ENCODE results near the gene MS4A7.

The MS4A7 gene

DNA sequence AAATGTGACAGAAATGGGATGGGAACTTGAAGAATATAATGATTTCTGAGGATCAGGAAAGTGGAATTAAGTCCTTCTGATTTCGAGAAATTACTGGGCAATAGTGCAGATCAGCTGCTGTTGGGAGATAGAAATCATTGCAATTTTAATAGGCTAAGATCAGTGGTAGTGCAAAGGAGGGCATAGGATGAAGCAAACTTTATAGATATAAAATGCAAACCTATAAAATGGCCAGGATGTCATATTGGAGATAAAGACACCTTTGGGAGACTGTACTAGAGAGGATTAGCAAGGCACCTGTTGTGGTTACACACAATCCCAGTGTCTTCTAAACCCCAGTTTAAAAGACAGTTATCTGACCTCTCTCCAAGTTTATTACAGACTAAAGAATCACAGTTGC is 6.5 kb upstream of the MS4A7 start:
- FAIRE-seq: no peak

DNA sequence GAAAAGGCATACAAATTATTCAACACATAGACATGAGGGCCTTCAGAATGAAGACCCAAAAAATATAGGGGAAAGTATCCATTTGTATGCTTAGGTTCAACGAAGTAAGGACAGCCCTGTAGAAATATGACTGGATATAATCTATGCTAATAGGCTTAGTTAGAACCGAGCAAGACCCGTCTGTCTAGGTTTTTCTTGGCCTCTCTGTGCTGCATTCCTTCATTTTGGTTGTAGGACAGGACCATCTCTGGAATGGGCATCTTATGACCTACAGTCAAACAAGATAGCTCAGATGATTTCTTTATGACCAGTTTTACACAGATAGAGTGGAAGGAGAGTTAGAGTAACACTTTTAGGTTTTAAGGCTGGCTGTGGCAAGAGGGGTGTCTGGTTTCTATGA is 5.6 kb upstream of the MS4A7 start:
- FAIRE-seq: no peak

DNA sequence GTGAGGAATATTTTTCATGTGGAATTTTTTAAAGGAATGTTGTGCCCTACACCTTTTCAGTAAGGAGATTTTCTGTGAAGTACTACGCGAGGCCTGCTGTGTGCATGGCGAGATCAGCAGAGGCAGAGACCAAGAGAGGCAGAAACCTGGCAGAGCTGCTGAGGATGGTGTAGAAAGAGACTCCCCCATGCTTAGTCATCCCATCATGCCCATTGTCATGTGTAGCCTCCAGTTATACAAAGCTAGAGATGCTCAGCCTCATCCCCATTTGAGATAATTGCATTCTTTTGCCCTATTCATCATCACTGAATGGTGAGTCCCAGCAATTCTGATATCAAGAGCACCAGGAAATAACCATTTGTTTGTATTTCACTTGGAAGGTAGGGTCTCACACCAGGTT is 3.0 kb upstream of the MS4A7 start:
- FAIRE-seq: no peak

DNA sequence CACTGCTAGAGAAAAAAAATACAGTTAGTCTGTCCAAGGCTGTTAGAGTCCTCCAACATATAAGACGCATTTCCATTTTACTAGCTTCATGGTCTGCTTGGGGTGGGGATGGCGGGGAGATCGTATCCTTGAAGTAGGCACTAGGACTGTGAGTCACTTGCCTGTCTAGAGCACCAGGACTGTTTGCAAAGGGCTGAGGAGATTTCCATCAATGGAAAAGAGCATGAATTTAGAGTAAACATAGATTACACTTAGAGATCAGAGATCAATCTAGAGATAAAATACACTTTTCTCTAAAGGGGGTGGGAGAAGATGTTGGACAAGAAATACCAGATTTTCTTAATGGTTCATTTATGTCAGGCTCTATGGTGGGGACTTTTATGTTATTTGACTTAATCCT is 1.7 kb upstream of the MS4A7 start:
- FAIRE-seq: no peak

DNA sequence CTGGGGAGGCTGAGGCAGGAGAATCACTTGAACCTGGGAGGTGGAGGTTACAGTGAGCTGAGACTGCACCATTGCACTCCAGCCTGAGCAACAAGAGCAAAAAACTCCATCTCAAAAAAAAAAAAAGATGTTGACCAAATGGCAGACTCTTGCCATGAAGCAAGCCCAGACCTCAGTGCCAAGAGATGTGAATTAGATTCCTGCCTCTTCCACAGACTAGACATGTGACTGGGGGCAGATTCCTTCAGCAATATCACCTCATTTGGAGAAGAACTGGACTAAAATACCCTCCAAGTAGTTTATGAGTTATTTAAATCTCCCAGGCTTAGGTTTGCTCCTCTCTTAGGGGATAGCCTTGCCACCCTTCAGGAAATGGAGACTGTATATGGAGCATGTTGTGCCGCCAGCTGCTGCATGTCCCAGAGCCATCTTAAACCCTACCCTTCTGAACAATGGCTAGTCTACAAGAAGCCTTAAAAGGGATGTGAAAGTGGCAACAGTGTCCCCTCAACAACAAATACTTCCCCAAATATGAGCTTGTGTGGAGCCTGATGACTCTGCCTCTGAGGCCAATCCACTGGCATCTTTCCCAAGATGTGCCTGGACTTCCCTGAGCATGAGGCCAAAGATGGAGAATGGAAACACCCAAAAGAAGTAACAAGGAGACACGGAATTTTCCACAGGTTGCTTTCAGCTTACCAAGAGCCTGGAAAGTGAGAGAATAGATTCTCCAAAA is 763 bp upstream of the MS4A7 start:
- FAIRE-seq: no peak

DNA sequence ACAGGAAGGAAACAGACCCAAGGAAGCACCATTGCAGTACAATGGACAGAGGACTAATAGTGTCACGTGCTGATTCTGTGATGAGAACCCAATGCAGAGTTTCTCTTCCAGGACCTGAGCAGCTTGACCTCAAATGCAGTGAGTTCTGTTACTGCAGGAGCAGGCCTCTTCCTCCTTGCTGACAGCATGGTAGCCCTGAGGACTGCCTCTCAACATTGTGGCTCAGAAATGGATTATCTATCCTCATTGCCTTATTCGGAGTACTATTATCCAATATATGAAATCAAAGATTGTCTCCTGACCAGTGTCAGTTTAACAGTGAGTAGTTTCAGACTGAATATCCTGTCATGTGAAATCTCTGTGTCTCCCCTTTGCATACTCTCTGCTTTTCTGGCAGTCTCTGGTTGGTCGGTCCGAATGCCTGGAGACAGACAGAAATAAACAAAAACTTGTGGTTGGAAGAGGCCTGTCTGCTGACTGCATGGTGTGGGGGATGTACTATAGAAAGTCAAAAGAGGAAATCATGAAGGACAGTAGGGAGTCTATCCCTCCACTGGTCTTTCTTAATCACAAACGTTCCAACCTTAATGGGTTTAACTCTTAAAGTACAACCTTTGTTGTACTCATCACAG is 11.1 kb downstream of the MS4A7 start:
- FAIRE-seq: no peak

DNA sequence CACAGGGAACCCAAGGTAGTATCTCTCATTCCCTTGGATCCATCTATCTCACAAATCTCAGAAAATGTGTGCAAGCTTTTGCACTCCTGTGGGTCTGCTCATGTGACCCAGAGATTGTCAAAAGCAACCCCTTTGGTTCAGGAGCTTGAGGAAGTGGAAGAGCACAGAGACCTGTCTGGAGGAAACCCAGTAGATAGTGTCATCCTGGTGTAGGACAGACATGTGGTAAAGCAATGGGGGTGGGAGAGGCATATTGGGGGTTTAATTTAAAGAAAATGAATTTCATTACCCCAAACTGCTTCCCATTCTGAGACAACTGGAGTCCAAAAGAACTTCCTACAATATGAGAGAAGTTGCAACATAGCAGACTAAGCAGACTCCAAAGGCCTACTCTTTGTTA is 12.1 kb downstream of the MS4A7 start:
- no peak for FAIRE-seq

DNA sequence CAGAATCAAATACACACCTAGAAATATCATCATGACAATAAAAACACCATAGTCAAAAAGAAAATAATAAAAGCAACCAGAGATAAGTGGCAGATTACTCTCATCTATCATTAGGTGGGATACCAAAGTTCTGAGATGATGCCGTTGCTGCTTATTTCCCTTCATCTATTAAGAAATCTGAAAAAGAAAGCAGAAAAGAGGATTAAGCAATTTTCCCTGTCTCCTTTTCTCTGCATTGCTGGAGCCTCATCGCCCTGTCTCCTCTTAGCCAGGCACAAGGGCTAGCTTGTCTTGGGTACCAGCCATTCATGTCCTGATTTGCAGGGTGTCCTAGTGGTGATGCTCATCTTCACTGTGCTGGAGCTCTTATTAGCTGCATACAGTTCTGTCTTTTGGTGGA is 14.0 kb downstream of the MS4A7 start:
- FAIRE-seq: no peak

DNA sequence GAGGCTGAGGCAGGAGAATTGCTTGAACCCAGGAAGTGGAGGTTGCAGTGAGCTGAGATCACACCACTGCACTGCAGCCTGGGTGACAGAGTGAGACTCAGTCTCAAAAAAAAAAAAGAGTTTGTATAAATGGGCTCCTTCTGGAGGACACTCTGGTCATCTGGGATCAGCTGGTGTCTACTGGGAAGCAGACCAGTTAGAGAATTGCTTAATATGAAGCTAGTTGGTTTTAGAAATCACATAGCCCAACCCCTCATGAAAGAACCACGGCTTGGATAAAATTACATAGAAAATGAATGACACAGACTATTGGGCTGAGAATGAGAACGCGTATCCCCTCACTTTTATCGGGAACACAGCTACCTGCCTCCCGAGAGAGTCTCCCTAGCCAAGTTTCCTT is 14.7 kb downstream of the MS4A7 start:
- FAIRE-seq: no peak

DNA sequence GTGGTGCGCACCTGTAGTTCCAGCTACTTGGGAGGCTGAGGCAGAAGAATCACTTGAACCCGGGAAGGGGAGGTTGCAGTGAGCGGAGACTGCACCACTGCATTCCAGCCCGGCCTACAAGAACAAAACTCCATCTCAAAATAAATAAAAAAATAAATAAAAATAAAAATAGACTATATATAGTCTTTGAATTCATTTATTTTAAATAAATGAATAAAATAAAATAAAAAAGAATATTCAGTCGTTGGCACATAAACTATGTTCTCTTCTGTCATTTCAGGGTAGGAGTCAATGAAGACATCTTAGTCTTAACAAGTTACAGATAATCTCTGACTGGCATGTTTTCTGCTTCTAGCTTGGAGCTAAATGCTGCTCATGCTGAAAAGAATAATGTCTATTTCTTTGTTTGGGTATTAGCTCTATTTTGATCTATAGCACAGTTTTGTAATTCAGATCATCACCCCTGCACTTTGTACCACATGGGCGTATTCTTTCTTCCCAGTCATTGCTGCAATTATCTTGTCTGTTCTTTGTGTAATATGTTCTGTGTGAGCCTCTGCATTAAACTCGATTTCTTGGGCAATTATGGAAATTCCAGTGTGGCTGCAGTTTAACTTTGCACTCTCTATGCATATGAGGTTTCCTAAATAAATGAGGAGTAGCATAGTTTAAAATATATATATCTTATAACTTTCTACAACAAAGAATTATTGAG is 16.5 kb downstream of the MS4A7 start:
- FAIRE-seq: no peak

DNA sequence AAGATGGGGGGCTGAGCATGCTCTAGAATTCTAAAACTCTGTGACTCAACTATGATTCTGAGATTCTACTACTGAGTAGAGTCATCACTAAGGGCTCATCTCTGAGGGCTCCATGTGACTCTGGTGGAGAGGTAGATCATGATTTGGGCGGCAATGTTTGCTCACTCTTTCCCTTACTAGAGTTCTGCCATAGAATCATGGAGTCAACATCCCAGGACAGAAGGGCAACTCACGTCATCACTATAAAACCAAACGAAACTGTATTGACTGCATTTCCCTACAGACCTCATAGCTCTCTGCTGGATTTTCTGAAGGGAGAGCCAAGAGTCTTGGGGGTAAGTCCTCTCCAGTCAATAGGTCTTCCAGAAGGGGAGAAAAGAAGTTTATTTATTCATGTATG is 18.1 kb downstream of the MS4A7 start, which contains the start of gene MS4A14:
MS4A14 (plus strand) TSS at position 78 of the 400 bp plus-strand sequence; CDS start at position 198, 120 bp downstream.
- no peak for FAIRE-seq

DNA sequence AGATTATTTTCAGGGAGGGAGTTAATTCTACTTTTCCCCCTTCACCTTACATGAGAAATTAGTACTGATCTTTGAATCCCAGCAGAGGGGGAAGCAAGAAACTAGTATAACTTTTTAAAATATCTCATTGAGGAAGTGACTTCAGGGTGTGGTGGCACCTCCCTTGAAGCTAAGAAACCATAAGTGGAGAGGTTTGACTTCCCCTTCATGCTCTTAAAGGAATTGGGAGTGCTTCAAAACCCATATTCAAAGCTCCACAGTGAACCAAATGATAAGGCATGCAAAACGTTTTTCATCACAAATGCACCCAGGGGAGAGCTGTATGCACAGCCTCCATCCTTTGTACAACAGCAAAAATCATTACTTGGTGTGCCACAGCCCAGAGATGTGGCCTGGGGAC is 18.5 kb downstream of the MS4A7 start:
- no peak for FAIRE-seq

DNA sequence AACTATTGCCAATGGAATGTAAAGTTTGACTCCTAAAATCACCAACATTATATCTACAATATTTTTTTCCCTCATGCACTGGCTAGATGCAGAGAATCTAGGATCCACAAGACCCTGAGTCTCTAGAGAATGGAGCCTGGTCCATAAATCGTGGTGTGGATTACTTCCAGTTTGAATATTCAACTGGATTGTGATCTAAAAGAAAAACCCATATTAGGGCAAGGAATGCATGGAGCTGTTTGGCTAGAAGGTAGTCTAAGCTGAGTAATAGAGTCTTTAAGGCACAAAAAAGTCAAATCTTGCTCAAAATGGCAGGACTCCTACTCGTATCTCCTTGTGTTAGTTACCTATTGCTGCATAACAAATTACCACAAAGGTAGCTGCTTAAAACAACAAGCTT is 41.7 kb downstream of the MS4A7 start:
- no peak for FAIRE-seq

DNA sequence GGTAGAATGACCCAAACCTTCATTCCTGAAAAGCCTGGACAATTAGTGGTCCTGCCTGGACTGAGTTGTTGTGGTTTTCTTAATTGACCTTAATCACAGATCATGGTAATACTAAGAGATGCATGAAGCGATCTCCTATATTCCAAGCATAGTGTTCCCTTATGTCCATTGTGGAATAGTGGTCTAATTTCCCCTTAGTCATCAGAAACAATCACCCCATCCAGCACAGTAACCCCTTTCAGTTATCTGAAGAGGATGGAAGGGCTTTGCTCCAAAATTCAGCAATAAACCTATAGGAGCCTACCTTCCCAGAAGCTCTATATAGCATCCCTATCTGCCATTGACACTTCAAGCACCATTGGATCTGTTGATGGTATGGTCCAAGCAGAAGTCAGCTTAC is 44.3 kb downstream of the MS4A7 start:
- FAIRE-seq: no peak

DNA sequence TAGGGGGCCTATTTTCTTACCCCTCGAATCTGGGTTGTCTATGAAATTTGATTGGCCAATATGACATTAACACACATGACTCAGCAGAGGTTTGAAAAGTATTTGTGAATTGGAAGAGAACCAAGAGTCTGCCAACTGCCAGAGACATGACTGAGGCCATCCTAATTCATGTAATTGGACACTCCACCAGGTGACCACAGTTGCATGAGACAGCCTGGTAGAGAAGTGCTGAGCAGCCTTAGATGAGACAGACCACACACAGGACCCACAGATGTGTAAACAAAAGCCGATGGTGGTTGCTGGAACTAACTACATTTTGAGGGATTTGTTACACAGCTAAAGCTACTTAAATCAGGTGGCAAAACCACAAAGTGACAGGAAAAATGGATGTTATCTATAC is 50.2 kb downstream of the MS4A7 start:
- FAIRE-seq: no peak

DNA sequence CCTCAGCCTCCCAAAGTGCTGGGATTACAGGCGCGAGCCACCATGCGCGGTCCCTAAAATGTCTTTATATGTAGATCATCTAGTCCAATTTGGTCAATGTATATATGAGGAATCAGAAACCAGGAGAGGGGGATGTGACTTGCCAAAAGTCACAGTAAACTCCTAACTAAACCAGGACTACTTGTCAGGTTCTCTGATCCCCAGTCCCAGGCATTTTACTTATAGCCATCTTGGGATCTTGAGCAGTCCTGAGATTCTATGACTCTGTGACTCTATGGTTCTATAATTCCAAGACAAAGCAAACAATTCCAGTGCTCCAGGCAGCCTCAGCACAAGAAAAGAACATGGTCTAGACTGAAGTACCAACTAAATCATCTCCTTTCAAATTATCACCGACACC is 50.9 kb downstream of the MS4A7 start, which contains the start of gene MS4A5:
MS4A5 (plus strand) TSS at position 301 of the 400 bp plus-strand sequence. CDS start 103 bp downstream, outside the sequence.
- no peak for FAIRE-seq

DNA sequence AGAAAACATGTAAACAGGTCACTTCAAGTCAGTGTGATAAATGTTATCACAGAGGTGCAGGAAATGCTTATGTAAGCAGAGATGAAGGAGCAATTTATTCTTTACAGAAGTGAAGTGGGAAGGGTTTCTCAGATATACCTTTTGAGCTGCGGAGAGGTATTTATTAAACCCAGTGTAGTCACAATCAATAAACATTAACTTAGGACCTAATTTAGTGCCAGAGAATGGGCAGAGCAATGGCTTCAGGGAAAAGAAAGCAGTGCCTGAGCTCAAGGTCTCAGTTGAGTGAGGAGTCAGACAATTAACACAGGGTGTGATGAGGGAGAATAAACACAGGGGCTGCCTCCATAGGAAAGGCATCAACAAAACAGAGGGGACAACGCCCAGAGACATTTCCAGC is 52.9 kb downstream of the MS4A7 start:
- FAIRE-seq: no peak

DNA sequence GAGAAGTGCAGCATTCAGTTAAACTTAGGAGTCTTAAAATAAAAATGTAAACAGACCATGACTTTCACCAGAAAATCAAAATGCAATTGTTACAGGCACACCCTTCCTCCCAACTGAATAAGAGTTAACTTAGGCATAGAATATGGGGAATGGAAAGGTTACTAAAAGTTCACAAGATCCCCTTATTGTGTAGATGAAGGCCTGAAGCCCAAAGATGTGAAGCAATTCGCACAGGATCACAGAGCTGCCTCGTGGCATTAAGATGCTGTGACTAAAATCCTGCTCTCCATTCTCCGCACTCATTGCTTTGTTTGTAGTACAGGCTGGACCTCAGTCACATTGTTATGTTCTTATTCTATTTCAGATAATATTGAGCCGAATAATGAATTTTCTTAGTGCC is 55.1 kb downstream of the MS4A7 start:
- FAIRE-seq: no peak
